GM12892 (cell line): ENCODE data around the gene ANKRA2.
"Not testable (repeated sequence)": the region's sequence is repeated elsewhere in the genome, so short reads cannot be mapped to it uniquely, and the experiment has no call there.

Source experiments
- DNase-seq: peaks from one replicate; pipeline ENCODE4 v3.0.0; 2011; ENCODE audit not compliant: insufficient read length
- FAIRE-seq: peaks from 2 replicates; lab custom pipeline; 2011; peaks lifted over from hg19 to GRCh38; lab: Jason Lieb, UNC
- POLR2A ChIP-seq: IDR thresholded peaks from 2 replicates; pipeline ENCODE4 v1.6.1; 2011; ENCODE audit warnings: low read depth, low read length, control low read depth
- POLR2AphosphoS5 ChIP-seq: IDR thresholded peaks from 2 replicates; pipeline ENCODE4 v1.6.1; 2011; ENCODE audit warnings: low read depth, low read length, control low read depth
- TAF1 ChIP-seq: IDR thresholded peaks from 2 replicates; pipeline ENCODE4 v1.6.1; 2011; ENCODE audit warnings: low read depth, mild to moderate bottlenecking, control low read depth, low read length, borderline replicate concordance

Gene ANKRA2

DNA sequence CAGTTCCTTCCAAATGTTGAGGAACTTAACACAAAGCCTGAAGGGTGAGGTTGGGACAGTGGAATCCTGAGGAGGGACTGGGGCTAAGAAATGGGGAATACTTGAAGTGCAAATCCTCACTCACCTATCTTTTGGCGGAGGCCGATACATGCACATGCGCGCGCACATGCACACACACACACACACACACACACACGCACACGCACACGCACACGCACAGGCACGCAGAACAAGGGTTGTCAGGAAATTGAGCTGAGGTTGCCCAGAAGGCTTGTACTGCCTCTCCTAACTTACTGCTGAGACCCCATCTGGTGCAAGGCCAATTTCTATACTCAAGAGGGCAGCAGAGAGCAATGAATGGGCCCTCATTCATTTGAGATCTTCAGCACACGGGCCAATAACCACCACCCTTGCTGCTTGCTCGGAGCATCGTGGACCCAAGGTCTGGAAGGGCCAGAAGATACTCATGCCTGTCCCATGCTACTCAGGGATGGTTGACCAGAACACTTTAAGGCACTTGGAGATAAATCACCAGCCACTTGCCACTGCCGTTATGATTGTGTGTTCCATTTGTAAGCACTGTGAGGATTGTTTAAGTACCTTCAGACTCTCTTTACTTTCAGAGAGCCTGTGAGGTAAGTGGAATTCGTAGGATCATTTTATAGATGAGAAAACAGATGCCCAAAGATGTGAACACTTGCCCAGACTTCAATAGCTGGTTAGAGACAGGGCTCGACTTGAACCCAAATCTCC, 45.7 kb downstream of the ANKRA2 start:
- FAIRE-seq (peak; percentile 96), DNase-seq (peak; percentile 56)
- TF ChIP-seq POLR2A (no peak), POLR2AphosphoS5 (no peak), TAF1 (no peak)

- TF ChIP-seq TAF1 (no peak), POLR2A (no peak), POLR2AphosphoS5 (no peak)
- FAIRE-seq: no peak
- no peak for DNase-seq
These were observed 50.2 kb downstream of the ANKRA2 start for GRCh38 chr5:73515232-73515631.

GRCh38 chr5:73514418-73514817, 51.0 kb downstream of the ANKRA2 start:
- FAIRE-seq (no peak), DNase-seq (no peak)
- no peak for TF ChIP-seq TAF1
- TF ChIP-seq POLR2A: no peak
- TF ChIP-seq POLR2AphosphoS5: no peak

GRCh38 chr5:73513996-73514395, 51.4 kb downstream of the ANKRA2 start:
- FAIRE-seq: no peak
- no peak for DNase-seq
- TF ChIP-seq POLR2A (no peak), TAF1 (no peak), POLR2AphosphoS5 (no peak)

- FAIRE-seq: peak; percentile 38
These were observed 56.9 kb downstream of the ANKRA2 start for GRCh38 chr5:73508521-73508920.

DNA sequence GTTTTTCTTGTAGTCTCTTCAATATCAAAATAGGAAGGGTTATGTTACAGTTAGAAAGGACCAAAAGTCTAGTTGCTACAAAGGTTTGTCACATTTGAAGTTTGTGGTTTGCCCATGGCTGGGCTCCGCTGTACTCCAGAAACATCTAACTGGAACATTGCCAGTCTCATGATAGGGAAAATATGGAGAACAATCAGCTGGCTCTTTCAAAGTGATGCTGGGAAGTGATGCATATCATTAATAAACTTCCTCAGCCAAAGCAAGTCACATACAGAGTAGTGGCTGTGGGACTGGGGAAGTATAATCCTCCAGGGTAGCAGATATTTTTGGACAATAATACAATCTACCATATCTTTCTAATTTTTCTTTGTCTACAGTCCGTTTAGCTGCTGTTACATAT, 58.4 kb downstream of the ANKRA2 start:
- FAIRE-seq (no peak), DNase-seq (no peak)
- TF ChIP-seq TAF1 (no peak), POLR2A (no peak)

More at GRCh38 chr5:73508521-73508920, 56.9 kb downstream of the ANKRA2 start:
- not testable (repeated sequence) for DNase-seq

GRCh38 chr5:73506459-73506955, 58.9 kb downstream of the ANKRA2 start:
- DNase-seq (no peak), FAIRE-seq (no peak)
- TF ChIP-seq POLR2AphosphoS5 (peak; percentile 71), POLR2A (no peak; the same call in 1 of the 2 replicates)
